ENCODE measurements around the gene DDB1.

DDB1 gene

GRCh38 chr11:61361741-61362541, 29.0 kb upstream of the DDB1 start, which contains the start of the genes CYB561A3 and TMEM138:
CYB561A3 (minus strand) TSS chr11:61361882; CDS start chr11:61356713, 5,169 bp downstream.
TMEM138 (plus strand) TSS chr11:61362374; CDS start chr11:61364391, 2,017 bp downstream.
- no peak for TF ChIP-seq CTCF (IDR thresholded peaks at IDR 0.05; ENCODE audit: borderline replicate concordance, insufficient read depth, low read depth, low read length)
- H3K4me3 ChIP-seq (ENCODE audit: low read depth, low read length) = peak within 1 kb of the TSS; percentile 93

- TF ChIP-seq CTCF (IDR thresholded peaks at IDR 0.05; ENCODE audit: borderline replicate concordance, insufficient read depth, low read depth, low read length) = no peak
- H3K4me3 ChIP-seq (ENCODE audit: low read depth, low read length) = peak overlapping the region; percentile 93
Measured at GRCh38 chr11:61361237-61361740, 28.4 kb upstream of the DDB1 start.

GRCh38 chr11:61359516-61359915, 26.6 kb upstream of the DDB1 start:
- no peak for TF ChIP-seq CTCF (IDR thresholded peaks at IDR 0.05; ENCODE audit: borderline replicate concordance, insufficient read depth, low read depth, low read length)
- no peak overlapping the region for H3K4me3 ChIP-seq (ENCODE audit: low read depth, low read length)

- H3K4me3 ChIP-seq (ENCODE audit: low read depth, low read length) = no peak overlapping the region
- TF ChIP-seq CTCF (IDR thresholded peaks at IDR 0.05; ENCODE audit: borderline replicate concordance, insufficient read depth, low read depth, low read length) = no peak
Measured at GRCh38 chr11:61358566-61358965, 25.7 kb upstream of the DDB1 start.

GRCh38 chr11:61357894-61358239, 25.0 kb upstream of the DDB1 start:
- no peak overlapping the region for H3K4me3 ChIP-seq (ENCODE audit: low read depth, low read length)
- no peak for TF ChIP-seq CTCF (IDR thresholded peaks at IDR 0.05; ENCODE audit: borderline replicate concordance, insufficient read depth, low read depth, low read length)

- no peak for TF ChIP-seq CTCF (IDR thresholded peaks at IDR 0.05; ENCODE audit: borderline replicate concordance, insufficient read depth, low read depth, low read length)
- no peak overlapping the region for H3K4me3 ChIP-seq (ENCODE audit: low read depth, low read length)
Measured at GRCh38 chr11:61357233-61357893, 24.5 kb upstream of the DDB1 start.

Data from GM12875 (cell line).